ENCODE measurements around the gene GHDC. TPM values are rescaled to one million over a fixed set of nuclear protein-coding genes. Genes with fewer than 3 reads are reported as not detected.
A peak's percentile ranks its signal among the peaks of the same experiment; 100 is the strongest.

GHDC gene
- total RNA-seq, 2 donors from 2014 or later: 45.8 to 56.1 TPM

DNA sequence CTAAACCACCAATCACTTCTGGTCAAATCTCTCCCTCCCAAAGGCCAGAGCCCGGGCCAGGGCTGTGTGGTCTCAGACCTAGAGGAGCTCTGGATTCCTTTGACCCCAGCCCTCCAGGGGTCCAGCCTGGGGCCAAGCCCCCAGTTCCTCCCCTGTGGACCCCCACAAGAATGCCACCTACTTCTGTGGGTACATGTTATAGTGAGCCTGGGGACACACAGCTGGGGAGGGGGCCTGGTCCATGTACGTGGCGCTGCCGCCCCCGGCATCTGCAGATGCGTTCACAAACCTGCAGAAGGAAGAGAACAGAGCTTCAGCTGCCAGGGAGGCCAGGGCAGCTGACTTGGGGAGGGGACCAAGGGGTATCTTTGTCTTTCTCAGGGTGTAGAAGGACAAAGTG, 7.9 kb upstream of the GHDC start:
- Histone ChIP-seq H3K27ac (no peak overlapping the region), H3K9me3 (no peaks in the 10 kb centered on the region), H3K27me3 (replicated peaks; ENCODE audit: insufficient read depth) (no peaks in the 10 kb centered on the region), H3K4me1 (ENCODE audit: control insufficient read depth in 1 of 2, low read depth in 2 of 2) (no peaks in the 10 kb centered on the region), H3K36me3 (peaks cover 42% of the 10 kb centered on the region), H3K4me3 (no peak overlapping the region)
- ATAC-seq (ENCODE audit: insufficient number of reproducible peaks, low FRiP score, low read depth): no peak
- TF ChIP-seq, protein P1, sequence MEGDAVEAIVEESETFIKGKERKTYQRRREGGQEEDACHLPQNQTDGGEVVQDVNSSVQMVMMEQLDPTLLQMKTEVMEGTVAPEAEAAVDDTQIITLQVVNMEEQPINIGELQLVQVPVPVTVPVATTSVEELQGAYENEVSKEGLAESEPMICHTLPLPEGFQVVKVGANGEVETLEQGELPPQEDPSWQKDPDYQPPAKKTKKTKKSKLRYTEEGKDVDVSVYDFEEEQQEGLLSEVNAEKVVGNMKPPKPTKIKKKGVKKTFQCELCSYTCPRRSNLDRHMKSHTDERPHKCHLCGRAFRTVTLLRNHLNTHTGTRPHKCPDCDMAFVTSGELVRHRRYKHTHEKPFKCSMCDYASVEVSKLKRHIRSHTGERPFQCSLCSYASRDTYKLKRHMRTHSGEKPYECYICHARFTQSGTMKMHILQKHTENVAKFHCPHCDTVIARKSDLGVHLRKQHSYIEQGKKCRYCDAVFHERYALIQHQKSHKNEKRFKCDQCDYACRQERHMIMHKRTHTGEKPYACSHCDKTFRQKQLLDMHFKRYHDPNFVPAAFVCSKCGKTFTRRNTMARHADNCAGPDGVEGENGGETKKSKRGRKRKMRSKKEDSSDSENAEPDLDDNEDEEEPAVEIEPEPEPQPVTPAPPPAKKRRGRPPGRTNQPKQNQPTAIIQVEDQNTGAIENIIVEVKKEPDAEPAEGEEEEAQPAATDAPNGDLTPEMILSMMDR (IDR thresholded peaks at IDR 0.05): no peak
- DNase-seq (ENCODE audit: low spot score): no peak

- Histone ChIP-seq H3K4me3 (no peak overlapping the region), H3K27me3 (replicated peaks; ENCODE audit: insufficient read depth) (no peaks in the 10 kb centered on the region), H3K4me1 (ENCODE audit: control insufficient read depth in 1 of 2, low read depth in 2 of 2) (no peaks in the 10 kb centered on the region), H3K9me3 (no peaks in the 10 kb centered on the region), H3K27ac (no peak overlapping the region), H3K36me3 (peaks cover 40% of the 10 kb centered on the region)
- DNase-seq (ENCODE audit: low spot score): no peak
- TF ChIP-seq, protein P1 (IDR thresholded peaks at IDR 0.05): no peak
- no peak for ATAC-seq (ENCODE audit: insufficient number of reproducible peaks, low FRiP score, low read depth)
Measured at GRCh38 chr17:42201458-42201772, 7.1 kb upstream of the GHDC start.

DNA sequence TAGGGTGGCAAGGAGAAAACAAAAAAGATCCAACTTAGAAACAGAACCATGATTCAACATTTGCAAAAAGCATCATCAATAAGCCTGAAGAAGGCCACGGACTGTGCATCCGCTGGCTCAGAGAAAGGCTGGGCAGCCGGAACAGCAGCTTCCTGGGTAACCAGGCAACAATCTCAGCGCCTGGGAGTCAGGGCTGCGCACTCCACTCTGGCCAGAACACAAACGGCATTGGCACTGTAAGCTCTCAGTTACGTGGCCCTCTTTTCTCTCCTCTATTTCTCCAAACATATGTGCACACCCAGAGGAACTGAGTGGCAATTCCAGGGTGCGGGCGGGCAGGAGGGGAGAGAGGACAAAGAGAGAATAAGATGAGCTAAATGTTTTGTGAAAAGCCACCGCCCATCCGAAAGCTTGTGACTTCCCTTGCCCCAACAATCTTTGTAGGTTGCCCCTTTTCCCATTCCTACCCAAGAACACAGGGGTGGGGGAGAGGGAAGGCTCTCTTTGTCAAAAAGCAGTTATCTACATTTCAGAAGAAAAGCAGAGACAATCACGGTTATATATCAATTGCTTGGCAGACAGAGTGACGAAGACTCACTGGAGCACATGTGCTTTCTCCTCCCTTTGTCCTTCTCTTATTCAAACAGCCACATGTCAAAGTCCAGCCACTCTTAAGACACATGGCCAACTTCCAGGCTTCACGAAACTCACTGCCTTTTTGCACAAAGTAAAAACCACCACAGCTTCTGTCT, 6.6 kb upstream of the GHDC start:
- TF ChIP-seq, protein P1 (IDR thresholded peaks at IDR 0.05): no peak
- no peaks in the 10 kb centered on the region for H3K9me3 ChIP-seq
- H3K27ac ChIP-seq: no peak overlapping the region
- DNase-seq (ENCODE audit: low spot score): no peak
- H3K27me3 ChIP-seq (replicated peaks; ENCODE audit: insufficient read depth): no peaks in the 10 kb centered on the region
- peaks cover 34% of the 10 kb centered on the region for H3K36me3 ChIP-seq
- H3K4me3 ChIP-seq: no peak overlapping the region
- no peaks in the 10 kb centered on the region for H3K4me1 ChIP-seq (ENCODE audit: control insufficient read depth in 1 of 2, low read depth in 2 of 2)
- ATAC-seq (ENCODE audit: insufficient number of reproducible peaks, low FRiP score, low read depth): peak; percentile 56

DNA sequence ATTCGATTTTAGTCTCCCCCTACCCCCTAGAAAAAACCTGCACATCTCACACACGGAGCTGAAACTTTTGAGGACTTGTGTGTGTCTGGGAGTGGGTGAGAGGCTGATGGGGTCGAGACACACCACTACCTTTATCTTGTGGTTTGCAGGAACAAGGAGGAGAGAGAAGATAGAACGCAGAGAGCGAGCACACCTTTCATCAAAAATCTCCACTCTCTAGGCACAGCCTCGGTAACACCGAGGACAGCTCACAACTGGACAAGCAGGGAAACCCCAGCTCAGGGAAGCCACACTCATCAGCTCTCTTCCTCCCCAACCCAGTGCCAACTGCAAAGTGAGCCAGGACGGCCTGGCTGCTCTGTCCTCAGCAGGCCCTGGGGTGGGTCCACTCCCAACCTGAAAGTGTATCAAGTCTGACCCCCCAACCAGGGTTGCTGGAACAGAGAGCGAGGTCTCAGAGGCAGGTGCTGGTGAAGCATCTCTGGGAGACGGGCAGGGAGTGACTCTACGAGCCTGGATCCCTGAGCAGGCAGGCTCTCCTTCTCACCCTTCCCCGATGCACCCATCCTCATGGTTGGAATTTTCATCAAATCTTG, 5.2 kb upstream of the GHDC start:
- ATAC-seq (ENCODE audit: insufficient number of reproducible peaks, low FRiP score, low read depth) (no peak), DNase-seq (ENCODE audit: low spot score) (no peak)
- H3K27me3 ChIP-seq (replicated peaks; ENCODE audit: insufficient read depth): no peaks in the 10 kb centered on the region
- no peak overlapping the region for H3K4me3 ChIP-seq
- H3K27ac ChIP-seq: no peak overlapping the region
- H3K4me1 ChIP-seq (ENCODE audit: control insufficient read depth in 1 of 2, low read depth in 2 of 2): peaks cover 0 to 4% of the 10 kb centered on the region in 2 donors
- H3K9me3 ChIP-seq: no peaks in the 10 kb centered on the region
- TF ChIP-seq, protein P1 (IDR thresholded peaks at IDR 0.05): no peak
- peaks cover 23% of the 10 kb centered on the region for H3K36me3 ChIP-seq

DNA sequence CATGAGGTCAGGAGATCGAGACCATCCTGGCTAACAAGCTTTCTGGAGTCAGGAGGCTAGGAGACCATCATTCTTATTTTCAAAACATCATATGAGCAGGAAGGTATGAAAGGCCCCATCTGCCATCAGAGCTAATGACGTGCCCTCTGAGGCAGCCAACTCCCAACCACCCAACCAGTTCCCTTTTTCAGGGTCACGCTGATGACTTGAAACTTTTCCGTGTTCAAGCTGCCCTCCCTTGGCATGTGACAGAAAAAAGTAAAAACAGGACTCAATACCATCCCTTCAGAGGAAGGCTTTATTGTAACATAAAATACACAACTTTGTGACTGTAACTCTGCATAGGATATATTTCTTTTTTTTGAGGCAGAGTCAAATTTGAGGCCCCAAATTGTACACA, 4.6 kb upstream of the GHDC start:
- no peak overlapping the region for H3K4me3 ChIP-seq
- H3K27me3 ChIP-seq (replicated peaks; ENCODE audit: insufficient read depth): no peaks in the 10 kb centered on the region
- DNase-seq (ENCODE audit: low spot score) (no peak), ATAC-seq (ENCODE audit: insufficient number of reproducible peaks, low FRiP score, low read depth) (no peak)
- H3K4me1 ChIP-seq (ENCODE audit: control insufficient read depth in 1 of 2, low read depth in 2 of 2): peaks cover 0 to 6% of the 10 kb centered on the region in 2 donors
- H3K36me3 ChIP-seq: peaks cover 17% of the 10 kb centered on the region
- peak overlapping the region in 1 of 2 donors; percentile 39 for H3K27ac ChIP-seq
- TF ChIP-seq, protein P1 (IDR thresholded peaks at IDR 0.05): no peak
- no peaks in the 10 kb centered on the region for H3K9me3 ChIP-seq

Data from thoracic aorta (tissue), 2 donors.